IMR-90 (cell line): Measurements from ENCODE around the gene SHROOM3. TPM values are rescaled to one million over a fixed set of nuclear protein-coding genes. Genes with fewer than 3 reads are reported as not detected.

ENCODE experiments used
- ATAC-seq: fragments of 200-7000 bp; cut with Tn5 transposase; 2 replicates; pipeline ENCODE4 v1.9.1; 2020; ENCODE audit warnings: low read depth, mild to moderate bottlenecking, moderate library complexity
- BruUV-seq: library from RNA; stranded (reverse); fragments of 400-500 nt; replicated peaks from 2 replicates; lab custom pipeline; 2021; lab: Mats Ljungman, UMichigan
- CTCF ChIA-PET: fragments of 300-600 bp; formaldehyde crosslinking; extraction: SDS; loops from one replicate; lab custom pipeline; 2021; ENCODE audit warnings: antibody characterized with exemption; lab: Yijun Ruan, JAX
- POLR2A ChIA-PET: fragments of 300-600 bp; sonication (Branson Sonifier 250); formaldehyde crosslinking; loops from one replicate; lab custom pipeline; 2022; ENCODE audit warnings: antibody characterized with exemption; ENCODE audit not compliant: unreplicated experiment; lab: Charles Lee
- DNase-seq: peaks from one replicate; pipeline ENCODE4 v3.0.0; 2013
- H2AFZ ChIP-seq: replicated peaks from 2 replicates; pipeline ENCODE3; 2013; ENCODE audit warnings: low read length, mild to moderate bottlenecking; ENCODE audit not compliant: poor library complexity
- H2AK5ac ChIP-seq: 2 replicates; pipeline ENCODE4 v1.6.1; 2013; ENCODE audit warnings: low read depth, low read length, inconsistent platforms
- H2AK9ac ChIP-seq: replicated peaks from 2 replicates; pipeline ENCODE3; 2013; ENCODE audit warnings: mild to moderate bottlenecking, low read depth, low read length, moderate library complexity; ENCODE audit not compliant: poor library complexity
- H2BK120ac ChIP-seq: 2 replicates; pipeline ENCODE4 v1.6.1; 2013; ENCODE audit warnings: low read depth, low read length, inconsistent platforms
- H2BK15ac ChIP-seq: 3 replicates; pipeline ENCODE4 v1.6.1; 2013; ENCODE audit warnings: low read depth, low read length, inconsistent platforms
- H2BK20ac ChIP-seq: 2 replicates; pipeline ENCODE4 v1.6.1; 2013; ENCODE audit warnings: low read depth, mild to moderate bottlenecking, inconsistent platforms, low read length, moderate library complexity
- H2BK5ac ChIP-seq: 2 replicates; pipeline ENCODE4 v1.6.1; 2013; ENCODE audit warnings: mild to moderate bottlenecking, low read depth, low read length, inconsistent platforms; ENCODE audit not compliant: poor library complexity, severe bottlenecking
- H3K14ac ChIP-seq: replicated peaks from 2 replicates; pipeline ENCODE4 v1.6.1; 2013; ENCODE audit warnings: low read depth, low read length, inconsistent platforms
- H3K18ac ChIP-seq: 2 replicates; pipeline ENCODE4 v1.6.1; 2013; ENCODE audit warnings: low read depth, low read length, control low read depth
- H3K23ac ChIP-seq: 2 replicates; pipeline ENCODE4 v1.6.1; 2013; ENCODE audit warnings: low read depth, low read length, inconsistent platforms
- H3K27ac ChIP-seq: 2 replicates; pipeline ENCODE4 v1.5.1; 2013; ENCODE audit warnings: mild to moderate bottlenecking, control low read depth, low read length; ENCODE audit not compliant: insufficient read depth
- H3K27me3 ChIP-seq: 2 replicates; pipeline ENCODE4 v1.6.1; 2013; ENCODE audit warnings: low read length; ENCODE audit not compliant: control insufficient read depth, insufficient read depth
- H3K36me3 ChIP-seq: 2 replicates; pipeline ENCODE4 v1.6.1; 2013; ENCODE audit warnings: low read length, mixed read lengths; ENCODE audit not compliant: control insufficient read depth, insufficient read depth
- H3K4ac ChIP-seq: 2 replicates; pipeline ENCODE4 v1.6.1; 2013; ENCODE audit warnings: low read depth, low read length, inconsistent platforms
- H3K4me1 ChIP-seq: 2 replicates; pipeline ENCODE4 v1.6.1; 2013; ENCODE audit warnings: low read length, mixed read lengths; ENCODE audit not compliant: control insufficient read depth, insufficient read depth
- H3K4me2 ChIP-seq: 2 replicates; pipeline ENCODE4 v1.6.1; 2013; ENCODE audit warnings: low read depth, mild to moderate bottlenecking, control low read depth, low read length, moderate library complexity
- H3K4me3 ChIP-seq: 2 replicates; pipeline ENCODE4 v1.5.1; 2013; ENCODE audit warnings: low read depth, mild to moderate bottlenecking, control low read depth, low read length, moderate library complexity; ENCODE audit not compliant: insufficient read depth
- H3K56ac ChIP-seq: 2 replicates; pipeline ENCODE4 v1.6.1; 2013; ENCODE audit warnings: low read length, inconsistent platforms; ENCODE audit not compliant: insufficient read depth; ENCODE audit errors: extremely low read depth
- H3K79me1 ChIP-seq, 2 experiments: 2 replicates each; pipeline ENCODE4 v1.6.1; 2013; ENCODE audit warnings: low read length in 2 of 2, inconsistent platforms in 1 of 2, low read depth in 1 of 2
- H3K9ac ChIP-seq: 2 replicates; pipeline ENCODE4 v1.6.1; 2013; ENCODE audit warnings: low read depth, low read length, control low read depth
- H3K9me1 ChIP-seq: 2 replicates; pipeline ENCODE4 v1.6.1; 2013; ENCODE audit warnings: low read length, inconsistent platforms; ENCODE audit not compliant: insufficient read depth
- H3K9me3 ChIP-seq: 2 replicates; pipeline ENCODE4 v1.6.1; 2013; ENCODE audit warnings: low read length; ENCODE audit not compliant: control insufficient read depth, insufficient read depth
- H4K20me1 ChIP-seq: 2 replicates; pipeline ENCODE4 v1.6.1; 2013; ENCODE audit warnings: low read length, inconsistent platforms; ENCODE audit not compliant: insufficient read depth
- H4K5ac ChIP-seq: 2 replicates; pipeline ENCODE4 v1.6.1; 2013; ENCODE audit warnings: mild to moderate bottlenecking, low read depth, low read length, control low read depth
- H4K8ac ChIP-seq, 2 experiments: 2 replicates each; pipeline ENCODE4 v1.6.1; 2013; ENCODE audit warnings: low read depth in 2 of 2, low read length in 2 of 2, control low read depth in 1 of 2, inconsistent platforms in 1 of 2
- H4K91ac ChIP-seq: 2 replicates; pipeline ENCODE4 v1.6.1; 2013; ENCODE audit warnings: low read depth, low read length, inconsistent platforms; ENCODE audit not compliant: insufficient read depth
- BHLHE40 ChIP-seq: fragments of 150-350 bp; IDR thresholded peaks from 2 replicates; pipeline ENCODE4 v1.6.1; 2016; ENCODE audit warnings: mild to moderate bottlenecking, low read depth, low read length
- CEBPB ChIP-seq: IDR thresholded peaks from 2 replicates; pipeline ENCODE4 v1.6.1; 2012; ENCODE audit warnings: low read depth, low read length, improper control_type of control experiment
- CHD1 ChIP-seq: IDR thresholded peaks from 2 replicates; pipeline ENCODE4 v1.6.1; 2012; ENCODE audit warnings: low read depth, low read length, improper control_type of control experiment
- FOS ChIP-seq: fragments of 150-350 bp; IDR thresholded peaks from 2 replicates; pipeline ENCODE4 v1.6.1; 2016; ENCODE audit warnings: low read depth, low read length
- MAFK ChIP-seq: IDR thresholded peaks from 2 replicates; pipeline ENCODE4 v1.6.1; 2012; ENCODE audit warnings: low read depth, low read length, improper control_type of control experiment
- MAZ ChIP-seq: IDR thresholded peaks from 2 replicates; pipeline ENCODE4 v1.6.1; 2012; ENCODE audit warnings: low read depth, mild to moderate bottlenecking, low read length, improper control_type of control experiment, moderate library complexity, borderline replicate concordance
- MXI1 ChIP-seq: IDR thresholded peaks from 2 replicates; pipeline ENCODE4 v1.6.1; 2012; ENCODE audit warnings: low read depth, mild to moderate bottlenecking, low read length, moderate library complexity, borderline replicate concordance
- NFE2L2 ChIP-seq: fragments of 150-350 bp; IDR thresholded peaks from 2 replicates; pipeline ENCODE4 v1.6.1; 2016; ENCODE audit warnings: low read depth, mild to moderate bottlenecking, low read length
- POLR2A ChIP-seq: IDR thresholded peaks from 2 replicates; pipeline ENCODE4 v1.6.1; 2012; ENCODE audit warnings: mild to moderate bottlenecking, low read depth, low read length
- RAD21 ChIP-seq: IDR thresholded peaks from 2 replicates; pipeline ENCODE4 v1.6.1; 2012; ENCODE audit warnings: low read length, improper control_type of control experiment
- RCOR1 ChIP-seq: IDR thresholded peaks from 2 replicates; pipeline ENCODE4 v1.6.1; 2012; ENCODE audit warnings: mild to moderate bottlenecking, low read length, improper control_type of control experiment; ENCODE audit not compliant: insufficient replicate concordance
- RFX5 ChIP-seq: IDR thresholded peaks from 2 replicates; pipeline ENCODE4 v1.8.0; 2012; ENCODE audit warnings: low read depth, mild to moderate bottlenecking, low read length, moderate library complexity
- SMC3 ChIP-seq: fragments of 150-350 bp; IDR thresholded peaks from 2 replicates; pipeline ENCODE4 v1.6.1; 2016; ENCODE audit warnings: low read depth, mild to moderate bottlenecking, antibody characterized with exemption, low read length, moderate library complexity
- WGBS, 2 experiments: methylation state at CpG; one replicate each; pipeline versions ENCODE4 v1.1.5 to v1.1.7; 2013; ENCODE audit warnings: missing lambda C conversion rate in 2 of 2; ENCODE audit not compliant: insufficient read length in 1 of 2; ENCODE audit errors: extremely low coverage in 2 of 2; 5-methylcytosine and 5-hydroxymethylcytosine counted together
- dilution Hi-C: fragments of 300-500 bp; cut with HindIII; formaldehyde crosslinking; loops from one replicate; pipeline ENCODE4 v1.14.3; 2018; ENCODE audit warnings: low sequenced_read_pairs; ENCODE audit not compliant: unreplicated experiment
- in situ Hi-C: fragments of 300-500 bp; cut with MboI; formaldehyde crosslinking; loops from 3 replicates; pipeline ENCODE4 v1.14.3; 2019; ENCODE audit warnings: low sequenced_read_pairs, inconsistent platforms, mixed read lengths
- intact Hi-C: fragments of 100-400 bp; cut with micrococcal nuclease; formaldehyde crosslinking; loops from 2 replicates; pipeline ENCODE4 v1.10.0; 2022
- polyA plus RNA-seq, 3 experiments: library from polyadenylated mRNA; depleted of rRNA; stranded (reverse); fragments of >200 nt; gene quantifications; 2 replicates each; pipeline ENCODE4 v1.2.3, GENCODE V29; 2012; ENCODE audit warnings: low replicate concordance in 1 of 3
- total RNA-seq: library from RNA; depleted of rRNA; stranded (reverse); fragments of >200 nt; gene quantifications from 2 replicates; pipeline ENCODE4 v1.2.3, GENCODE V29; 2012
- TF ChIP-seq, protein P1 (sequence below): fragments of 150-350 bp; IDR thresholded peaks from 2 replicates; pipeline ENCODE4 v1.6.1; 2017; ENCODE audit warnings: mild to moderate bottlenecking, antibody characterized with exemption, low read length, low read depth
- TF ChIP-seq, protein P2 (sequence below): fragments of 150-350 bp; IDR thresholded peaks from 2 replicates; pipeline ENCODE4 v1.6.1; 2016; ENCODE audit warnings: low read depth, mild to moderate bottlenecking, low read length, moderate library complexity, borderline replicate concordance
- TF ChIP-seq, protein P3 (sequence below): conservative IDR thresholded peaks from 2 replicates; pipeline ENCODE4 v1.5.1; 2012; ENCODE audit warnings: mild to moderate bottlenecking, low read depth, low read length, improper control_type of control experiment

SHROOM3 gene
- total and polyA plus RNA-seq, 2 of the 4 experiments (the other 2 are of a cell fraction), result 10.8 to 19.5 TPM

DNA sequence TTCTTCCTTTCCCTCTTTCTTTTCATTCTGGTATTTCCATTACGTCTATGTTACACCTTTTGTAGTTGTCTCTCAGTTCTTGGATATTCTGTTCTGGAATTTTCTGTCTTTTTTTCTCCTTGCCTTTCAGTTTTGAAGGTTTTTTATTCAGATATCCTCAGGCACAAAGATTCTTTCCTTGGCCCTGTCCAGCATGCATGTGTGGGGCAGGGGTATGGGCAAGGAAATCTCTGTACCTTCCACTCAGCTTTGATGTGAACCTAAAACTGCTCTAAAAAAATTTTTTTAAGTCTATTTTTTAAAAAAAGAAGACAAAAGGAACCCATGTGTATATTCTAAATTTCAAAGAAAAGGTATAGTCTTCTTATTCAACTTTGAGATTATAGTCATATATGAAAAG is 282.4 kb downstream of the SHROOM3 start:
- intact Hi-C loops, result no loop called here
- Histone ChIP-seq H2AK5ac (no peak overlapping the region), H3K9me3 (no peaks in the 10 kb centered on the region), H3K23ac (no peak overlapping the region), H3K27ac (no peak overlapping the region), H3K36me3 (peaks cover 2% of the 10 kb centered on the region; the same call in 1 of the 2 replicates), H3K56ac (no peak overlapping the region), H2AK9ac (no peak overlapping the region), H3K18ac (no peak overlapping the region), H3K4ac (no peak overlapping the region), H2AFZ (no peak overlapping the region), H2BK20ac (no peak overlapping the region), H4K20me1 (no peaks in the 10 kb centered on the region), H3K79me1 (peaks cover 25 to 67% of the 10 kb centered on the region in 2 experiments), H3K9me1 (peaks cover 10% of the 10 kb centered on the region), H3K27me3 (no peaks in the 10 kb centered on the region), H4K91ac (no peak overlapping the region), H2BK15ac (no peak overlapping the region), H2BK120ac (no peak overlapping the region), H3K4me3 (no peak overlapping the region), H3K9ac (no peak overlapping the region), H3K14ac (no peak overlapping the region), H3K4me2 (no peak overlapping the region), H4K5ac (no peak overlapping the region), H3K4me1 (peaks cover 5% of the 10 kb centered on the region), H2BK5ac (no peak overlapping the region), H4K8ac (no peak overlapping the region)
- ATAC-seq (no peak), DNase-seq (no peak)
- WGBS, 2 experiments, result no CpG with 5 or more reads among the region's 1 CpG
- dilution Hi-C loops, result no loop called here
- BruUV-seq, result no TSS peak
- in situ Hi-C loops, result no loop called here
- ChIA-PET POLR2A (no interaction called here), CTCF (no interaction called here)
- no peak for TF ChIP-seq SMC3
- TF ChIP-seq MXI1, result no peak
- no peak for TF ChIP-seq MAZ
- no peak for TF ChIP-seq BHLHE40
- TF ChIP-seq RFX5, result no peak
- TF ChIP-seq RCOR1, result no peak
- no peak for TF ChIP-seq CHD1
- TF ChIP-seq, protein P1, sequence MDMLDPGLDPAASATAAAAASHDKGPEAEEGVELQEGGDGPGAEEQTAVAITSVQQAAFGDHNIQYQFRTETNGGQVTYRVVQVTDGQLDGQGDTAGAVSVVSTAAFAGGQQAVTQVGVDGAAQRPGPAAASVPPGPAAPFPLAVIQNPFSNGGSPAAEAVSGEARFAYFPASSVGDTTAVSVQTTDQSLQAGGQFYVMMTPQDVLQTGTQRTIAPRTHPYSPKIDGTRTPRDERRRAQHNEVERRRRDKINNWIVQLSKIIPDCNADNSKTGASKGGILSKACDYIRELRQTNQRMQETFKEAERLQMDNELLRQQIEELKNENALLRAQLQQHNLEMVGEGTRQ, result no peak
- TF ChIP-seq RAD21, result no peak
- no peak for TF ChIP-seq POLR2A
- no peak for TF ChIP-seq FOS
- TF ChIP-seq MAFK, result no peak
- TF ChIP-seq NFE2L2, result no peak
- TF ChIP-seq, protein P2, sequence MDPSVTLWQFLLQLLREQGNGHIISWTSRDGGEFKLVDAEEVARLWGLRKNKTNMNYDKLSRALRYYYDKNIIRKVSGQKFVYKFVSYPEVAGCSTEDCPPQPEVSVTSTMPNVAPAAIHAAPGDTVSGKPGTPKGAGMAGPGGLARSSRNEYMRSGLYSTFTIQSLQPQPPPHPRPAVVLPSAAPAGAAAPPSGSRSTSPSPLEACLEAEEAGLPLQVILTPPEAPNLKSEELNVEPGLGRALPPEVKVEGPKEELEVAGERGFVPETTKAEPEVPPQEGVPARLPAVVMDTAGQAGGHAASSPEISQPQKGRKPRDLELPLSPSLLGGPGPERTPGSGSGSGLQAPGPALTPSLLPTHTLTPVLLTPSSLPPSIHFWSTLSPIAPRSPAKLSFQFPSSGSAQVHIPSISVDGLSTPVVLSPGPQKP, result no peak
- TF ChIP-seq CEBPB, result no peak
- TF ChIP-seq, protein P3, sequence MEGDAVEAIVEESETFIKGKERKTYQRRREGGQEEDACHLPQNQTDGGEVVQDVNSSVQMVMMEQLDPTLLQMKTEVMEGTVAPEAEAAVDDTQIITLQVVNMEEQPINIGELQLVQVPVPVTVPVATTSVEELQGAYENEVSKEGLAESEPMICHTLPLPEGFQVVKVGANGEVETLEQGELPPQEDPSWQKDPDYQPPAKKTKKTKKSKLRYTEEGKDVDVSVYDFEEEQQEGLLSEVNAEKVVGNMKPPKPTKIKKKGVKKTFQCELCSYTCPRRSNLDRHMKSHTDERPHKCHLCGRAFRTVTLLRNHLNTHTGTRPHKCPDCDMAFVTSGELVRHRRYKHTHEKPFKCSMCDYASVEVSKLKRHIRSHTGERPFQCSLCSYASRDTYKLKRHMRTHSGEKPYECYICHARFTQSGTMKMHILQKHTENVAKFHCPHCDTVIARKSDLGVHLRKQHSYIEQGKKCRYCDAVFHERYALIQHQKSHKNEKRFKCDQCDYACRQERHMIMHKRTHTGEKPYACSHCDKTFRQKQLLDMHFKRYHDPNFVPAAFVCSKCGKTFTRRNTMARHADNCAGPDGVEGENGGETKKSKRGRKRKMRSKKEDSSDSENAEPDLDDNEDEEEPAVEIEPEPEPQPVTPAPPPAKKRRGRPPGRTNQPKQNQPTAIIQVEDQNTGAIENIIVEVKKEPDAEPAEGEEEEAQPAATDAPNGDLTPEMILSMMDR, result no peak
